Transverse colon (tissue), 4 donors: ENCODE data around the gene EML5. TPM values are rescaled to one million over a fixed set of nuclear protein-coding genes. Genes with fewer than 3 reads are reported as not detected.

Source experiments
- DNase-seq: peaks from one replicate; pipeline ENCODE4 v3.0.0-alpha.2; 2019
- H3K27ac ChIP-seq, 4 donors: fragments of 200-600 bp; sonication (generic); 2 replicates each; pipeline ENCODE4 v1.5.1; 2016 to 2018; ENCODE audit warnings: inconsistent platforms in 4 of 4
- H3K27me3 ChIP-seq: fragments of 200-600 bp; sonication (generic); 2 replicates; pipeline ENCODE4 v1.5.1; 2017; ENCODE audit warnings: inconsistent platforms
- H3K36me3 ChIP-seq, 4 donors: fragments of 200-600 bp; sonication (generic); 2 replicates each; pipeline ENCODE4 v1.5.1; 2017 to 2019; ENCODE audit warnings: inconsistent platforms in 4 of 4
- H3K4me1 ChIP-seq, 4 donors: fragments of 200-600 bp; sonication (generic); 2 replicates each; pipeline ENCODE4 v1.5.1; 2017 to 2020; ENCODE audit warnings: inconsistent platforms in 4 of 4
- H3K4me3 ChIP-seq, 4 donors: fragments of 200-600 bp; sonication (generic); 1 replicate in 1 of 4; 2 replicates in 3 of 4; pipeline versions ENCODE4 v1.5.1 to v1.6.1; 2017 to 2019; ENCODE audit warnings: inconsistent platforms in 4 of 4
- H3K9me3 ChIP-seq, 2 donors: fragments of 200-600 bp; sonication (generic); 2 replicates each; pipeline ENCODE4 v1.5.1; 2017 to 2019; ENCODE audit warnings: inconsistent platforms in 2 of 2
- EP300 ChIP-seq: sonication (generic); formaldehyde crosslinking; IDR thresholded peaks from one replicate; pipeline ENCODE4 v1.6.1; 2017; ENCODE audit warnings: antibody characterized with exemption, low read depth
- POLR2A ChIP-seq: fragments of 450-650 bp; IDR thresholded peaks from one replicate; pipeline ENCODE4 v1.6.1; 2016; ENCODE audit warnings: antibody characterized with exemption, mild to moderate bottlenecking, moderate library complexity
- POLR2AphosphoS5 ChIP-seq, 3 donors: sonication (generic); formaldehyde crosslinking; IDR thresholded peaks; one replicate each; pipeline ENCODE4 v1.6.1; 2016; ENCODE audit warnings: antibody characterized with exemption in 3 of 3
- WGBS, 2 donors: methylation state at CpG; one replicate each; pipeline ENCODE4 v1.1.5; 2018; ENCODE audit warnings: low coverage in 1 of 2; 5-methylcytosine and 5-hydroxymethylcytosine counted together
- in situ Hi-C, 4 donors: fragments of 200-750 bp; cut with MboI; loops; one replicate each; pipeline versions ENCODE4 v1.15.0 to v1.15.1; 2017; ENCODE audit warnings: low sequenced_read_pairs in 3 of 4, low pct_ligation_motif_present in 1 of 4, low pct_unique_long_range_greater_than_20kb in 1 of 4
- intact Hi-C: fragments of 100-400 bp; cut with DNase I; formaldehyde crosslinking; loops from one replicate; pipeline ENCODE4 v1.15.1; 2023; ENCODE audit warnings: low total_unique reads
- total RNA-seq, 4 donors: library from RNA; depleted of rRNA; stranded (reverse); fragments of >200 nt; gene quantifications; one replicate each; pipeline ENCODE4 v1.1.0, GENCODE V29; 2016
- TF ChIP-seq, protein P1 (sequence below), 5 experiments: fragments of 200-600 bp in 3 of 5; fragments of 450-650 bp in 2 of 5; sonication (generic) in 3 of 5; IDR thresholded peaks; 1 replicate in 2 of 5; 2 replicates in 3 of 5; pipeline ENCODE4 v1.5.1; 2016 to 2017; ENCODE audit warnings: antibody characterized with exemption in 5 of 5, inconsistent platforms in 3 of 5, mild to moderate bottlenecking in 2 of 5, moderate library complexity in 1 of 5

The EML5 gene
- total RNA-seq, 4 donors from 2014 or later, result 0.20 to 4.9 (median 1.7) TPM

GRCh38 chr14:88598097-88598675 is 194.6 kb downstream of the EML5 start:
- peaks cover 0 to 77% (median 36%) of the 10 kb centered on the region in 4 donors for H3K36me3 ChIP-seq

GRCh38 chr14:88597601-88598000 is 195.2 kb downstream of the EML5 start:
- 96% methylated on average over 4 of the region's 4 CpGs for WGBS, 2 donors
- TF ChIP-seq POLR2A (no peak), EP300 (no peak), POLR2AphosphoS5 (IDR thresholded peaks at IDR 0.05) (no peak)
- TF ChIP-seq, protein P1, sequence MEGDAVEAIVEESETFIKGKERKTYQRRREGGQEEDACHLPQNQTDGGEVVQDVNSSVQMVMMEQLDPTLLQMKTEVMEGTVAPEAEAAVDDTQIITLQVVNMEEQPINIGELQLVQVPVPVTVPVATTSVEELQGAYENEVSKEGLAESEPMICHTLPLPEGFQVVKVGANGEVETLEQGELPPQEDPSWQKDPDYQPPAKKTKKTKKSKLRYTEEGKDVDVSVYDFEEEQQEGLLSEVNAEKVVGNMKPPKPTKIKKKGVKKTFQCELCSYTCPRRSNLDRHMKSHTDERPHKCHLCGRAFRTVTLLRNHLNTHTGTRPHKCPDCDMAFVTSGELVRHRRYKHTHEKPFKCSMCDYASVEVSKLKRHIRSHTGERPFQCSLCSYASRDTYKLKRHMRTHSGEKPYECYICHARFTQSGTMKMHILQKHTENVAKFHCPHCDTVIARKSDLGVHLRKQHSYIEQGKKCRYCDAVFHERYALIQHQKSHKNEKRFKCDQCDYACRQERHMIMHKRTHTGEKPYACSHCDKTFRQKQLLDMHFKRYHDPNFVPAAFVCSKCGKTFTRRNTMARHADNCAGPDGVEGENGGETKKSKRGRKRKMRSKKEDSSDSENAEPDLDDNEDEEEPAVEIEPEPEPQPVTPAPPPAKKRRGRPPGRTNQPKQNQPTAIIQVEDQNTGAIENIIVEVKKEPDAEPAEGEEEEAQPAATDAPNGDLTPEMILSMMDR (IDR thresholded peaks at IDR 0.05), result no peak
- in situ Hi-C loops (no loop called here), intact Hi-C loops (no loop called here)
- Histone ChIP-seq H3K27me3 (no peaks in the 10 kb centered on the region), H3K9me3 (no peaks in the 10 kb centered on the region), H3K4me3 (no peak overlapping the region), H3K36me3 (peaks cover 0 to 73% (median 33%) of the 10 kb centered on the region in 4 donors), H3K27ac (no peak overlapping the region), H3K4me1 (no peaks in the 10 kb centered on the region)
- DNase-seq, result no peak

More at GRCh38 chr14:88598097-88598675, 194.6 kb downstream of the EML5 start:
- intact Hi-C loops (no loop called here), in situ Hi-C loops (no loop called here)
- TF ChIP-seq POLR2AphosphoS5 (IDR thresholded peaks at IDR 0.05), result no peak
- no peak for TF ChIP-seq POLR2A
- TF ChIP-seq EP300, result no peak
- TF ChIP-seq, protein P1 (IDR thresholded peaks at IDR 0.05), result no peak
- H3K4me3 ChIP-seq, result no peak overlapping the region
- no peak for DNase-seq
- no peaks in the 10 kb centered on the region for H3K27me3 ChIP-seq
- no peaks in the 10 kb centered on the region for H3K9me3 ChIP-seq
- WGBS, 2 donors, result 63 to 83% methylated on average over 2 of the region's 2 CpGs
- no peak overlapping the region for H3K27ac ChIP-seq
- H3K4me1 ChIP-seq, result no peaks in the 10 kb centered on the region

DNA sequence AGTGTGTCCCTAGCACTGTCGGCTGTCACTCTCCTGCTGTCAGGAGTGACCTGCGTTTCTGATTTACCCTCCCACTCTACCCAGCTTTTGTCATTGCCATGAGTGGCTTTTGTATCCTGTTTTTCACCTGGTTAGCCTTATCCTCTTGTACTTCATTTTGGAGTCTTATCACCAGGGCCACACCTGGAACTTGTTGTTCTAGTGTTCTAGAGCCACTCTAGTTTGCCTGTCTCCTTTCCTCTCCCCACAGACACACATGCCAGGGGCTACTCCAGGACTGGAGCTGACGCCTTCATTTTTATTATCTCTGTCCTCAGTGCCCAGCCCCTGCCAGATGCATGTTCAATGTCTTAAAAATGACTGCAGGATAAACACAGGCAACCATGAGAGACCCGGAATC is 195.7 kb downstream of the EML5 start:
- H3K4me1 ChIP-seq, result no peaks in the 10 kb centered on the region
- no peak for TF ChIP-seq EP300
- TF ChIP-seq, protein P1 (IDR thresholded peaks at IDR 0.05), result no peak
- no peak overlapping the region for H3K27ac ChIP-seq
- intact Hi-C loops, result no loop called here
- H3K9me3 ChIP-seq, result no peaks in the 10 kb centered on the region
- in situ Hi-C loops, result no loop called here
- no peak overlapping the region for H3K4me3 ChIP-seq
- WGBS, 2 donors, result 83 to 93% methylated on average over 2 to 4 of the region's 4 CpGs
- H3K36me3 ChIP-seq, result peaks cover 0 to 68% (median 30%) of the 10 kb centered on the region in 4 donors
- H3K27me3 ChIP-seq, result no peaks in the 10 kb centered on the region
- no peak for DNase-seq

- DNase-seq, result no peak
- Histone ChIP-seq H3K9me3 (no peaks in the 10 kb centered on the region), H3K27ac (no peak overlapping the region), H3K27me3 (no peaks in the 10 kb centered on the region), H3K4me1 (peaks cover 0 to 10% (median 5%) of the 10 kb centered on the region in 4 donors), H3K36me3 (peaks cover 0 to 43% (median 19%) of the 10 kb centered on the region in 4 donors), H3K4me3 (no peak overlapping the region)
- 11 to 56% methylated on average over 1 of the region's 1 CpG for WGBS, 2 donors
- intact Hi-C loops (no loop called here), in situ Hi-C loops (no loop called here)
- TF ChIP-seq, protein P1 (IDR thresholded peaks at IDR 0.05), result no peak
- no peak for TF ChIP-seq POLR2A
- TF ChIP-seq EP300, result no peak
- TF ChIP-seq POLR2AphosphoS5 (IDR thresholded peaks at IDR 0.05), result no peak
Observed at GRCh38 chr14:88592031-88592430, 200.7 kb downstream of the EML5 start.
